ENCODE results near the gene HCFC1. TPM values are rescaled to one million over a fixed set of nuclear protein-coding genes. Genes with fewer than 3 reads are reported as not detected.

The HCFC1 gene
- total RNA-seq, 1 donor from 2014 or later: 99.9 TPM

DNA sequence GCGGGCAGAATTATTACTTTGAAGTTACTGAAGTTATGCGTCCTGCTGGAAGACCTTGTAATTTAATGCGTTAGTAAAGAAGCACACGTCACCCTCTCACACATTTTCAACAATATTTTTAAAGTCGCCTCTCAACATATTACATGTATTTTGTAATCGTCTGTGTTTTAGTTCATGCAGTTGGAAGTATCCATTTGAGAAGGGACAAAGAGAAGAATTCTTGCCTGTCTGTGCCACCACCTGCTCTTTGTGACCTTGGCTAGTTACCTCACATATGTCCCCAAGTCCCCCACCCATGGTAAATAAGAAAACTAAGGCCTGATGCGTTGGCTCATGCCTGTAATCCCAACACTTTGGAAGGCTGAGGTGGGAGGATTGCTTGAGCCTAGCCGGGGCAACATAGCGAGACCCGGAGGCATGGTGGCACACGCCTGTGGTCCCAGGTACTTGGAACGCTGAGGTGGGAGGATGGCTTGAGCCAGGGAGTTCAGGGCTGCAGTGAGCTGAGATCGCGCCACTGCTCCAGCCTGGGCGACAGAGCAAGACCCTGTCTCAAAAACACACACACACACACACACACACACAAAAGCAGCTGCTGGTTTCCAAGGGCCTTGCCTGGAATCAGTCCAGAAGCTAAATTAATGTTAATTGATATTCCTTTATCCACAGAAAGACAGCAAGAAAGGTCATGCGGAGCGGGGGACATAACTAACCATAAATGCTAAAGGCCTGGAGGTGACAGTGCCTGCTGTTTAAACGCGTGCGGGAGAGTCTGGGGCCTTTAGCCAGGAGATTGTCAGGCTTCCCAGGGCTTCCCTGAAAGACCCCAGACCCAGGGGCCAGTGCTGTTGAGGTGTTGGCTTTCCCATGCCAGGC lies 1.7 kb upstream of the HCFC1 start:
- Mint-ChIP-seq H3K27me3 (ENCODE audit: low read depth) (no peaks in the 10 kb centered on the region), H3K36me3 (no peaks in the 10 kb centered on the region), H3K9me3 (no peaks in the 10 kb centered on the region), H3K4me3 (peak overlapping the region; percentile 77), H3K4me1 (peaks cover 37% of the 10 kb centered on the region), H3K27ac (peak overlapping the region; percentile 97)
- no peak for TF ChIP-seq CTCF (IDR thresholded peaks at IDR 0.05; ENCODE audit: unreplicated experiment)
- no peak for DNase-seq (ENCODE audit: low spot score in 2 of 2, unreplicated experiment in 2 of 2)

DNA sequence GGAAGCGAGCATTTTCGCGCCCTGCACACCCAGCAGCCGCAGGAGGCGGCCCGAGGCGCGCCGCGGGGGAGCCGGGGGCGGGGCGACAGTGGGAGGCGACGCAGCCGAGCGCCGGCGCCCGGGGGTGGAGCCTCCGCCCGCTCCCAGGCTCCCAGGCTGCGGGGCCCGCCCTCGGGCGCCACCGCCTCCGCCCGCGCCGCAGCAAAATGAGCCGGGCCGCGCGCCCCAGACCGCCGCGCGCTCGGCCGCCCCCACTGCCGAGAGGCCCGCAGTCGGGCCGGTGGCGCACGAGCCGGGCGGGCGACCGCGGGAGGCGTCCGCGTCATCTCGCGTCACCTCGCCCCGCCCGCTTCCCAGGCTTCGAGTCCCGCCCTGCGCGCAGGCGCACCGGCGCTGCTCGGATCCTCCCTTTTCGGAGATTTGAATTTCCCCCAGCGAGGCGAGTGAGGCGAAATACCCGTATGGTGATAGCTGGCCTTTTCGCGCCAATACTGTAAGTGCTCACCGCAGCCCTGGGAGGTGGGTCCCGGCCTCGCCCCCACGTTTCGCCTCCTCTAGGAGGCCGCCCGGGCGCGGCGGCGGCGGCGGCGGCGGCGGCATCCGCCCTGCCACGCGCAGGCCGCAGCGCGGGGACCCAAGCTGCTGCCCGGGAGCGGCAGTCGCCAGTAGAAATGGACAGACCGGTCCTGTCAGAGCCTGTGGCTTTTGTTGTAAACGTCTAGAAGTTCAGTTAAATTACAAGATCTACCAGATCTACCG lies 929 bp upstream of the HCFC1 start, which contains the start of gene TMEM187:
TMEM187 (plus strand) TSS at position 387 of the 759 bp plus-strand sequence. CDS start 9,309 bp downstream, outside the sequence.
- no peaks in the 10 kb centered on the region for H3K36me3 Mint-ChIP-seq
- H3K4me3 Mint-ChIP-seq: peak within 1 kb of the TSS; percentile 100
- DNase-seq (ENCODE audit: low spot score in 2 of 2, unreplicated experiment in 2 of 2): peak; percentile 87 to 96
- TF ChIP-seq CTCF (IDR thresholded peaks at IDR 0.05; ENCODE audit: unreplicated experiment): no peak
- no peaks in the 10 kb centered on the region for H3K9me3 Mint-ChIP-seq
- peaks cover 45% of the 10 kb centered on the region for H3K4me1 Mint-ChIP-seq
- peak within 1 kb of the TSS; percentile 100 for H3K27ac Mint-ChIP-seq
- H3K27me3 Mint-ChIP-seq (ENCODE audit: low read depth): no peaks in the 10 kb centered on the region

DNA sequence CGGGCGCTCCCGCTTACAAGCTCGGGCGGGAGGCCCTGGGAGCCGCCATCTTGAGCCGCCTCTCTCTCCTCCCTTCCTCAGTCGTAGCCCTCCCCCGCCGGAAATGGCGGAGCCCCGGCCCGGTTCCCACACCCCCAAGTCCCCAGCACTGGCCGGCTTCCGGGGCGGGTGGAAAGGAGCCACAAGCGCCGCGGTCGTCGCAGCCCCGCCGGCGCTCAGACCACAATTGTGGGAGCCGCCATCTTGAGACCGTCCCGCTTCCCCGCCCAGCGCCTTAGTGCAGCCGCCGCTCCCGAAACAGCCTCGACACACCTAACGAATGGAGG lies 531 bp downstream of the HCFC1 start:
- Mint-ChIP-seq H3K9me3 (no peaks in the 10 kb centered on the region), H3K27ac (peak overlapping the region; percentile 100), H3K36me3 (no peaks in the 10 kb centered on the region), H3K27me3 (ENCODE audit: low read depth) (no peaks in the 10 kb centered on the region), H3K4me3 (peak overlapping the region; percentile 100), H3K4me1 (peaks cover 58% of the 10 kb centered on the region)
- DNase-seq (ENCODE audit: low spot score in 2 of 2, unreplicated experiment in 2 of 2): peak; percentile 83 to 92
- TF ChIP-seq CTCF (IDR thresholded peaks at IDR 0.05; ENCODE audit: unreplicated experiment): no peak

GRCh38 chrX:153970357-153971123 lies 1.1 kb downstream of the HCFC1 start:
- Mint-ChIP-seq H3K27me3 (ENCODE audit: low read depth) (no peaks in the 10 kb centered on the region), H3K36me3 (no peaks in the 10 kb centered on the region), H3K27ac (peak overlapping the region; percentile 100), H3K4me1 (peaks cover 60% of the 10 kb centered on the region), H3K4me3 (peak overlapping the region; percentile 100), H3K9me3 (no peaks in the 10 kb centered on the region)
- TF ChIP-seq CTCF (IDR thresholded peaks at IDR 0.05; ENCODE audit: unreplicated experiment): no peak
- DNase-seq (ENCODE audit: low spot score in 2 of 2, unreplicated experiment in 2 of 2): peak in 1 of 2 experiments; percentile 54

DNA sequence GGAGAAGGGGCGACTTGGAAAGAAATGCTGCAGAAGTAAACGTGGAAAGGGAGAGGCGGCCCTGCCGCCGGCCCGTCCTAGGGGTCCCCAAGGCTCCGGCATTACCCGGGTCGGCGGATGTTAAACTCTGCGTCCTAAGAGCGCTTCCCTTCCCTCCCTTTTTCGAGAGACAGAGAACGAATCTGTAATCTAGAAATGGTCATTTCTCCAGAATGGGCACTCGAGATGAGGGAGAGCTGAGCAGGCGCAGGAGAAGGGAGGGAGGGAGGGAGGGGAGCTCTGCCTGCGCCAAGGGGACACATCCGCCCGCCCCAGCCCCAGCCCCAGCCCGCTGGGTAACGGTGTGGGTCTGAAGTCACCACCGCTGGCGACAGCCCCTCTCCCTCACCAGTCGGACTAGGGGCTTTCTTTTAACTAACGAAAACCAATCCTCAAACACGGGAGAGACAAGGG lies 1.7 kb downstream of the HCFC1 start:
- H3K9me3 Mint-ChIP-seq: no peaks in the 10 kb centered on the region
- H3K4me3 Mint-ChIP-seq: peak overlapping the region; percentile 100
- peak in 1 of 2 experiments; percentile 61 for DNase-seq (ENCODE audit: low spot score in 2 of 2, unreplicated experiment in 2 of 2)
- peaks cover 58% of the 10 kb centered on the region for H3K4me1 Mint-ChIP-seq
- TF ChIP-seq CTCF (IDR thresholded peaks at IDR 0.05; ENCODE audit: unreplicated experiment): no peak
- H3K27me3 Mint-ChIP-seq (ENCODE audit: low read depth): no peaks in the 10 kb centered on the region
- H3K27ac Mint-ChIP-seq: peak overlapping the region; percentile 96
- H3K36me3 Mint-ChIP-seq: no peaks in the 10 kb centered on the region
